ENCODE results near the gene CCDC47. TPM values are rescaled to one million over a fixed set of nuclear protein-coding genes. Genes with fewer than 3 reads are reported as not detected.

CCDC47 gene
- total and polyA plus RNA-seq, 2 of the 13 experiments (the other 11 are each of a cell fraction or from before 2014, with no cell fraction given) = 59.3 to 99.5 TPM

DNA sequence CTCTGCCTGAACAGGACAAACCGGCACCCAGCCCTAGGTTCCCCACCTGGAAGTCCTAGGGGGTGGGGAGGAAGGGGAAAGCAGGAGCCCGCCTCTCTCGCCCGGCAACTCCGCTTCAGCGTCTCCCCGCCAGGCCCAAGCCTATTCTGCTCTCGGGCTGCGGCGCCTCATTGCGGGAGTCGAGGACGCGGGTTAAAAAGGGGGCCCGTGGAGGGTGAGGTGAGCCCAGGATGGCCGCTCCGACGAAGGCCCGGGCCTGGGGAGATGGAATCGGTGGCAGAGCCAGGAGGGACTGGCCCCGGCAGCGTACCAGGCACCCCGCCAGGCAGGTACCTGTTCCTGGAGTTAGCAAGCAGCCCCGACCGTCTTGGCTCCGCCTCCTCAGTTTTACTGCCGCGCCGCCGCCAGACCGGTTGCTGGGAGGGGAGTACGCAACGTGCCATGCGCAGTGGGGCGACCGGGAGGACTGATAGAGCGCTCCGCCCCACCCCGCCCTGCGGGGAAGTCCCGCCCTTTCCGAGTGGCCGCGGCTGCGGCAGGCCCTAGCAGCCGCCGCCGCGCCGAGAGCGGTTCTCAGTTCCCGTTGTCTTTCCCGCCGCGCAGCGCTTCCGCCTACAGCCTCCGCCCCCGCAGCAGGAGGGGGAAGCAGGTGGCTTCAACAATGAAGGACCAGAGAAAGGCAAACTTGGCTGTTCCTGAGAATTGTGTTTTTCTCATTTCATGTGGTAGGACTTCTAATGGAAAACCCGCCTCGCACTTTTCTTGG lies 31.8 kb downstream of the CCDC47 start, which contains the start of gene STRADA (continued):
- no peak for TF ChIP-seq HMGA1 (CRISPR knock-in tag; conservative IDR thresholded peaks at IDR 0.05)
- no peak for TF ChIP-seq MTA3 (CRISPR knock-in tag; IDR thresholded peaks at IDR 0.05)
- TF ChIP-seq ARHGAP35 (CRISPR knock-in tag; IDR thresholded peaks at IDR 0.05; ENCODE audit: borderline replicate concordance) = peak; percentile 87; the same call in 1 of the 2 replicates
- TF ChIP-seq ZNF646 (CRISPR knock-in tag; IDR thresholded peaks at IDR 0.05) = peak; percentile 77
- TF ChIP-seq, protein P1, sequence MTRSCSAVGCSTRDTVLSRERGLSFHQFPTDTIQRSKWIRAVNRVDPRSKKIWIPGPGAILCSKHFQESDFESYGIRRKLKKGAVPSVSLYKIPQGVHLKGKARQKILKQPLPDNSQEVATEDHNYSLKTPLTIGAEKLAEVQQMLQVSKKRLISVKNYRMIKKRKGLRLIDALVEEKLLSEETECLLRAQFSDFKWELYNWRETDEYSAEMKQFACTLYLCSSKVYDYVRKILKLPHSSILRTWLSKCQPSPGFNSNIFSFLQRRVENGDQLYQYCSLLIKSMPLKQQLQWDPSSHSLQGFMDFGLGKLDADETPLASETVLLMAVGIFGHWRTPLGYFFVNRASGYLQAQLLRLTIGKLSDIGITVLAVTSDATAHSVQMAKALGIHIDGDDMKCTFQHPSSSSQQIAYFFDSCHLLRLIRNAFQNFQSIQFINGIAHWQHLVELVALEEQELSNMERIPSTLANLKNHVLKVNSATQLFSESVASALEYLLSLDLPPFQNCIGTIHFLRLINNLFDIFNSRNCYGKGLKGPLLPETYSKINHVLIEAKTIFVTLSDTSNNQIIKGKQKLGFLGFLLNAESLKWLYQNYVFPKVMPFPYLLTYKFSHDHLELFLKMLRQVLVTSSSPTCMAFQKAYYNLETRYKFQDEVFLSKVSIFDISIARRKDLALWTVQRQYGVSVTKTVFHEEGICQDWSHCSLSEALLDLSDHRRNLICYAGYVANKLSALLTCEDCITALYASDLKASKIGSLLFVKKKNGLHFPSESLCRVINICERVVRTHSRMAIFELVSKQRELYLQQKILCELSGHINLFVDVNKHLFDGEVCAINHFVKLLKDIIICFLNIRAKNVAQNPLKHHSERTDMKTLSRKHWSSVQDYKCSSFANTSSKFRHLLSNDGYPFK (CRISPR knock-in tag; IDR thresholded peaks at IDR 0.05; ENCODE audit: borderline replicate concordance) = peak; percentile 84; the same call in 1 of the 2 replicates
- TF ChIP-seq, protein P2, sequence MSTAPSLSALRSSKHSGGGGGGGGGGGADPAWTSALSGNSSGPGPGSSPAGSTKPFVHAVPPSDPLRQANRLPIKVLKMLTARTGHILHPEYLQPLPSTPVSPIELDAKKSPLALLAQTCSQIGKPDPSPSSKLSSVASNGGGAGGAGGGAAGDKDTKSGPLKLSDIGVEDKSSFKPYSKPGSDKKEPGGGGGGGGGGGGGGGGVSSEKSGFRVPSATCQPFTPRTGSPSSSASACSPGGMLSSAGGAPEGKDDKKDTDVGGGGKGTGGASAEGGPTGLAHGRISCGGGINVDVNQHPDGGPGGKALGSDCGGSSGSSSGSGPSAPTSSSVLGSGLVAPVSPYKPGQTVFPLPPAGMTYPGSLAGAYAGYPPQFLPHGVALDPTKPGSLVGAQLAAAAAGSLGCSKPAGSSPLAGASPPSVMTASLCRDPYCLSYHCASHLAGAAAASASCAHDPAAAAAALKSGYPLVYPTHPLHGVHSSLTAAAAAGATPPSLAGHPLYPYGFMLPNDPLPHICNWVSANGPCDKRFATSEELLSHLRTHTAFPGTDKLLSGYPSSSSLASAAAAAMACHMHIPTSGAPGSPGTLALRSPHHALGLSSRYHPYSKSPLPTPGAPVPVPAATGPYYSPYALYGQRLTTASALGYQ (CRISPR knock-in tag; IDR thresholded peaks at IDR 0.05) = no peak; the same call in 1 of the 2 replicates
- no peak for TF ChIP-seq GLMP (CRISPR knock-in tag; IDR thresholded peaks at IDR 0.05; ENCODE audit: borderline replicate concordance)
- 0 out of 2 replicates have a peak, but pooled peaks have one; percentile 6 for TF ChIP-seq SOX5 (CRISPR knock-in tag; IDR thresholded peaks at IDR 0.05; ENCODE audit: borderline replicate concordance)
- TF ChIP-seq GABPB1 (CRISPR knock-in tag; IDR thresholded peaks at IDR 0.05) = peak; percentile 95
- TF ChIP-seq MXD1 (CRISPR knock-in tag; IDR thresholded peaks at IDR 0.05) = peak; percentile 84
- TF ChIP-seq ZNF101 (CRISPR knock-in tag; IDR thresholded peaks at IDR 0.05; ENCODE audit: borderline replicate concordance, low read depth) = 0 out of 2 replicates have a peak, but pooled peaks have one; percentile 79
- peak; percentile 46; the same call in 1 of the 2 replicates for TF ChIP-seq HOXD1 (CRISPR knock-in tag; IDR thresholded peaks at IDR 0.05)
- peak; percentile 63; the same call in 1 of the 2 replicates for TF ChIP-seq ZMYM4 (CRISPR knock-in tag; IDR thresholded peaks at IDR 0.05)
- TF ChIP-seq RARA (CRISPR knock-in tag; IDR thresholded peaks at IDR 0.05) = no peak; the same call in none of the 2 replicates
